A673 (cell line): ENCODE results near the gene SEMA5B.

Experiments
- CTCF ChIP-seq: fragments of 300-800, 200-600 bp; sonication (generic); conservative IDR thresholded peaks from 2 replicates; pipeline ENCODE4 v1.5.1; 2017; ENCODE audit warnings: low read depth, mild to moderate bottlenecking, antibody characterized with exemption, low read length, moderate library complexity, mixed read lengths
- EZH2 ChIP-seq: fragments of 200-600 bp; sonication (generic); IDR thresholded peaks from 2 replicates; pipeline ENCODE4 v1.6.1; 2017; ENCODE audit warnings: borderline replicate concordance, low read depth, mild to moderate bottlenecking, mixed read lengths, antibody characterized with exemption, low read length; ENCODE audit not compliant: poor library complexity, severe bottlenecking

GRCh38 chr3:122945230-122945629 is 82.3 kb downstream of the SEMA5B start:
- TF ChIP-seq CTCF (no peak), EZH2 (no peak)
